Gastrocnemius medialis (tissue), 4 donors: ENCODE data around the gene CD19. TPM values are rescaled to one million over a fixed set of nuclear protein-coding genes. Genes with fewer than 3 reads are reported as not detected.

Source experiments
- ATAC-seq, 2 donors: fragments of 150-250 bp; one replicate each; pipeline ENCODE4 v1.9.1; 2016
- DNase-seq, 2 donors: peaks; one replicate each; pipeline ENCODE4 v3.0.0-alpha.2; 2019
- H3K27ac ChIP-seq, 4 donors: fragments of 200-600 bp; sonication (generic); 1 replicate in 1 of 4; 2 replicates in 3 of 4; pipeline ENCODE4 v1.5.1; 2016 to 2018; ENCODE audit warnings: mild to moderate bottlenecking in 2 of 4, moderate library complexity in 1 of 4
- H3K27me3 ChIP-seq, 3 donors: fragments of 200-600 bp; sonication (generic) in 2 of 3; 1 replicate in 1 of 3; 2 replicates in 2 of 3; pipeline versions ENCODE4 v1.5.1 to v1.6.0; 2016 to 2019; ENCODE audit warnings: mild to moderate bottlenecking in 1 of 3, moderate library complexity in 1 of 3
- H3K36me3 ChIP-seq, 2 donors: fragments of 200-600 bp; sonication (generic) in 1 of 2; one replicate each; pipeline ENCODE4 v1.5.1; 2017 to 2018
- H3K4me1 ChIP-seq, 2 donors: fragments of 200-600 bp; sonication (generic) in 1 of 2; one replicate each; pipeline ENCODE4 v1.5.1; 2016 to 2017; ENCODE audit warnings: mild to moderate bottlenecking in 2 of 2
- H3K4me3 ChIP-seq, 4 donors: fragments of 200-600 bp; sonication (generic) in 3 of 4; 1 replicate in 1 of 4; 2 replicates in 3 of 4; pipeline ENCODE4 v1.5.1; 2016 to 2019; ENCODE audit warnings: mild to moderate bottlenecking in 2 of 4
- H3K9me3 ChIP-seq, 3 donors: fragments of 200-600 bp; sonication (generic) in 2 of 3; 1 replicate in 1 of 3; 2 replicates in 2 of 3; pipeline ENCODE4 v1.5.1; 2016 to 2019
- POLR2A ChIP-seq, 2 donors: fragments of 450-650 bp; IDR thresholded peaks; one replicate each; pipeline ENCODE4 v1.6.1; 2017; ENCODE audit warnings: antibody characterized with exemption in 2 of 2, mild to moderate bottlenecking in 2 of 2, moderate library complexity in 2 of 2
- in situ Hi-C, 4 donors: fragments of 200-750 bp; cut with MboI; loops; one replicate each; pipeline versions ENCODE4 v1.15.0 to v1.8.0; 2017; ENCODE audit warnings: low sequenced_read_pairs in 4 of 4
- intact Hi-C: fragments of 100-400 bp; cut with DNase I; formaldehyde crosslinking; loops from one replicate; pipeline ENCODE4 v1.15.1; 2023; ENCODE audit warnings: low total_unique reads
- total RNA-seq, 4 donors: library from RNA; depleted of rRNA; stranded (reverse); fragments of >200 nt; gene quantifications; one replicate each; pipeline versions ENCODE4 v1.1.0 to v1.2.3, GENCODE V29; 2016
- TF ChIP-seq, protein P1 (sequence below), 5 experiments: fragments of 450-650 bp in 3 of 5; fragments of 200-600 bp in 2 of 5; sonication (generic) in 2 of 5; IDR thresholded peaks in 4 of 5; conservative IDR thresholded peaks in 1 of 5; 1 replicate in 4 of 5; 2 replicates in 1 of 5; pipeline ENCODE4 v1.5.1; 2016 to 2019; ENCODE audit warnings: antibody characterized with exemption in 5 of 5, mild to moderate bottlenecking in 3 of 5, moderate library complexity in 3 of 5

CD19 gene
- total RNA-seq, 4 donors from 2014 or later, result not detected

DNA sequence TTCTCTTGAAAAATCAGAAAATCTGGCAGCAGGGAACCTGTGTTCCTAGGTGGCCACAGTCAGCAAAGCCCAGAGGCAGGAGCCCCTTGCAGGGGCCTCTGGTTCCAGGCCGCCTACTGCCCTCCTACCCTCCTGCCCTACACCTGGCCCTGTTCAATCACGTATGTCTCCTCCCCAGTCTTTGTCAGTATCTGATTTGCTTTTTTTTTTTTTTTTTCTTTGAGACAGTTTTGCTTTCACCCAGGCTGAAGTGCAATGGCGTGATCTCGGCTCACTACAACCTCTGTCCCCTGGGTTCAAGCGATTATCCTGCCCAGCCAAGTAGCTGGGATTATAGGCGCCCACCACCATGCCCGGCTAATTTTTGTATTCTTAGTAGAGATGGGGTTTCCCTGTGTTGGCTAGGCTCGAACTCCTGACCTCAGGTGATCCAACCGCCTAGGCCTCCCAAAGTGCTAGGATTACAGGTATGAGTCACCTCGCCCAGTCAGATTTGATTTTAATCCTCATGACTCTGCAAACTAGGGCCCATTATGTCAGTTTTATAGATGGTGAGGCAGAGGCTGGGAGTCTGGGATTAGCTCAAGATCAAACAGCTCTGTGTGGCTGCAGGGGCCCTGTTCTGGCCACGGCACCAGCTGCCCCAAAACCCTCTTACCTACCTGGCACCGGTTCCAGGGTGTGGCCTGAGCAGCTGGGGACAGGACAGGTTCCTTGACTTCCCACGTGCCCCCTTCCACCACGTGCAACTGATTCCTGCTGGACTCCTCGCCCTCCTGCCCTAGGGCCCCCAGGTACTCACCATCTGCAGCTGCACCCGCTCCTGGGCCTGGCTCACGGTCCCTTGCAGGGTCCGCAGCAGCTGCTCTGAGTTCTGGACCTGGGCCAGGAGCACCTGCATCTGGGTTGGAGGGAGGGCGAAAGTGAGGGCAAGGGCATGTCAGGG lies 21.4 kb upstream of the CD19 start:
- TF ChIP-seq POLR2A (IDR thresholded peaks at IDR 0.05), result no peak
- TF ChIP-seq, protein P1, sequence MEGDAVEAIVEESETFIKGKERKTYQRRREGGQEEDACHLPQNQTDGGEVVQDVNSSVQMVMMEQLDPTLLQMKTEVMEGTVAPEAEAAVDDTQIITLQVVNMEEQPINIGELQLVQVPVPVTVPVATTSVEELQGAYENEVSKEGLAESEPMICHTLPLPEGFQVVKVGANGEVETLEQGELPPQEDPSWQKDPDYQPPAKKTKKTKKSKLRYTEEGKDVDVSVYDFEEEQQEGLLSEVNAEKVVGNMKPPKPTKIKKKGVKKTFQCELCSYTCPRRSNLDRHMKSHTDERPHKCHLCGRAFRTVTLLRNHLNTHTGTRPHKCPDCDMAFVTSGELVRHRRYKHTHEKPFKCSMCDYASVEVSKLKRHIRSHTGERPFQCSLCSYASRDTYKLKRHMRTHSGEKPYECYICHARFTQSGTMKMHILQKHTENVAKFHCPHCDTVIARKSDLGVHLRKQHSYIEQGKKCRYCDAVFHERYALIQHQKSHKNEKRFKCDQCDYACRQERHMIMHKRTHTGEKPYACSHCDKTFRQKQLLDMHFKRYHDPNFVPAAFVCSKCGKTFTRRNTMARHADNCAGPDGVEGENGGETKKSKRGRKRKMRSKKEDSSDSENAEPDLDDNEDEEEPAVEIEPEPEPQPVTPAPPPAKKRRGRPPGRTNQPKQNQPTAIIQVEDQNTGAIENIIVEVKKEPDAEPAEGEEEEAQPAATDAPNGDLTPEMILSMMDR (IDR thresholded peaks at IDR 0.05 in 4 of 5, conservative IDR thresholded peaks at IDR 0.05 in 1 of 5), result no peak
- H3K27ac ChIP-seq, result peak overlapping the region; percentile 7 to 52 (median 28)
- peaks cover 0 to 17% of the 10 kb centered on the region in 2 donors for H3K36me3 ChIP-seq
- no peak overlapping the region for H3K4me3 ChIP-seq
- no peaks in the 10 kb centered on the region for H3K27me3 ChIP-seq
- in situ Hi-C loops, result no loop called here
- H3K9me3 ChIP-seq, result no peaks in the 10 kb centered on the region
- peak; percentile 45 to 49 for ATAC-seq
- DNase-seq, result no peak
- intact Hi-C loops, result no loop called here
- H3K4me1 ChIP-seq, result no peaks in the 10 kb centered on the region

DNA sequence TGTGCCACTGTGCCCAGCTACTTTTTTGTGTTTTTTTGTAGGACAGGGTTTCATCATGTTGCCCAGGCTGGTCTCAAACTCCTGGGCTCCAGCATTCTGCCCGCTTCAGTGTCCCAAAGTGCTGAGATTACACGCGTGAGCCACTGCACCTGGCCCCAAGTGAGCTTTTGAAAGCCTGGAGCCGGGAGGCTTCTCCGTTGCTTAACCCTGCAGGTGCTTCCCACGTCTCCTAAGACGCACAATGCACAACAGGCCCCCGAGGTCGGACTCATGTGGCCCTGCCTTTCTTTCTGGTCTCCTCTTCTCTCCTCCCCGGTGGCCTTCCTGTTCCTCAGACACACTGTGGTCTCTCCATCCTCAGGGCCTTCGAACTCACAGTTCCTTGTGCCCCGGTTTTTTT lies 19.2 kb upstream of the CD19 start:
- H3K9me3 ChIP-seq, result no peaks in the 10 kb centered on the region
- no peak overlapping the region for H3K27ac ChIP-seq
- no peak for ATAC-seq
- no peak for DNase-seq
- H3K4me3 ChIP-seq, result no peak overlapping the region
- in situ Hi-C loops, result no loop called here
- H3K36me3 ChIP-seq, result peaks cover 0 to 17% of the 10 kb centered on the region in 2 donors
- no peaks in the 10 kb centered on the region for H3K27me3 ChIP-seq
- H3K4me1 ChIP-seq, result no peaks in the 10 kb centered on the region
- TF ChIP-seq POLR2A (IDR thresholded peaks at IDR 0.05), result no peak
- TF ChIP-seq, protein P1 (IDR thresholded peaks at IDR 0.05 in 4 of 5, conservative IDR thresholded peaks at IDR 0.05 in 1 of 5), result no peak
- intact Hi-C loops, result no loop called here

DNA sequence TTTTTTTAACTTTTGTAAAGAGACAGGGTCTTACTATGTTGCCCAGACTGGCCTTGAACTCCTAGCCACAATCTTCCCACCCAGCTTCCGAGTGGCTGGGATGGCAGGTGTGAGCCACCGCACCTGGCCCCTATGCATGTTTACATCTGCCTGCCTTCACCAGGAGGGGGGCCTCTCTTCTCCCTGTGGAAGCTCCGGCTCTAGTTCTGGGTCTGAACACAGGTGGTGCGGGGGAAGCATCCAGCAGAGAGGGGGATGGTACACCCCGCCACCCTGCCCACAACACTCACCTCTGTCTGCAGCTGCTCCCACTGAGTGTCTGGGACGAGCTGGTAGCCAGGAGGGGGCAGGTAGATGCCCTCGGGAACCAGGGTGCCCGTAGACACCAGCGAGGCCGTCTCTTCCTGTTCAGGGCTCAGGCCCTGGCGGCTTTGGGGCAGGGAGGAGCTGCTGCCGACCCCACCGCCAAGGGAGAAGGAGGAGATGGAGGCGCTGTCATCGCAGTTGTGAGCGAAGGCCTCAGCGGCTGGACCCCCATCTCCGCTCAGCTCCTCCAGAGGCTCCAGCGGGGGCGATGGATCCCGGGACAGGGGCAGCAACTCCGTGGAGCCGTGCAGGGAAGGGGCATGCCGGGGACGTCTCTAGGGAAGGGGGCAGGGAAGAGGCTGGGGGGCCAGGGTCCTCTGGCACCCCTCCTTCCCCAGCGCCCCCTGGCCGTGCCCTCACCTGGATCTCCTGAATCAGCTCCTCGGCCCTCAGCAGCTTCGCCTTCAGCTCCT lies 17.6 kb upstream of the CD19 start:
- Histone ChIP-seq H3K9me3 (no peaks in the 10 kb centered on the region), H3K4me3 (no peak overlapping the region), H3K27me3 (no peaks in the 10 kb centered on the region), H3K27ac (no peak overlapping the region), H3K36me3 (peaks cover 0 to 12% of the 10 kb centered on the region in 2 donors), H3K4me1 (no peaks in the 10 kb centered on the region)
- in situ Hi-C loops, result no loop called here
- DNase-seq (no peak), ATAC-seq (no peak)
- TF ChIP-seq, protein P1 (IDR thresholded peaks at IDR 0.05 in 4 of 5, conservative IDR thresholded peaks at IDR 0.05 in 1 of 5), result no peak
- no peak for TF ChIP-seq POLR2A (IDR thresholded peaks at IDR 0.05)
- intact Hi-C loops, result no loop called here

DNA sequence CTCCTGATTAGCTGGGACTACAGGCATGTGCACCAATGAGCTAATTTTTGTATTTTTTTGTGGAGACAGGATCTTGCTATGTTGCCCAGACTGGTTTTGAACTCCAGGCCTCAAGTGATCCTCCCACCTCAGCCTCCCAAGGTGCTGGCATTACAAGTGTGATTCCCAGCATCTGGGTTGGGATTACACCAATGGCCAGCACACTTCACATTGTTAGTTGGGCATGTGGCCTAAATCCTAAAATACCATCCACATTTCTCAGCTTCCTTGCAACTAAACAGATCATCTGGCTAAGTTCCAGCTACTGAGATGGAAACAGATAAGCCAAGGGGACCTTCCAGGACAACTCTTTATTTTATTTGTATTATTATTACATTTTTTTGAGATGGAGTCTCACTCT lies 16.6 kb upstream of the CD19 start:
- intact Hi-C loops, result no loop called here
- in situ Hi-C loops, result no loop called here
- ATAC-seq, result no peak
- H3K27ac ChIP-seq, result no peak overlapping the region
- H3K36me3 ChIP-seq, result peaks cover 0 to 17% of the 10 kb centered on the region in 2 donors
- H3K4me3 ChIP-seq, result no peak overlapping the region
- no peak for DNase-seq
- no peaks in the 10 kb centered on the region for H3K4me1 ChIP-seq
- no peaks in the 10 kb centered on the region for H3K9me3 ChIP-seq
- TF ChIP-seq, protein P1 (IDR thresholded peaks at IDR 0.05 in 4 of 5, conservative IDR thresholded peaks at IDR 0.05 in 1 of 5), result no peak
- no peak for TF ChIP-seq POLR2A (IDR thresholded peaks at IDR 0.05)
- no peaks in the 10 kb centered on the region for H3K27me3 ChIP-seq
